ENCODE measurements around the gene PTPRK. TPM values are rescaled to one million over a fixed set of nuclear protein-coding genes. Genes with fewer than 3 reads are reported as not detected.

PTPRK gene
- total RNA-seq, 1 donor from 2014 or later: 124 TPM

GRCh38 chr6:128135325-128135724 is 385.1 kb downstream of the PTPRK start:
- DNase-seq (ENCODE audit: low read depth): no peak

DNA sequence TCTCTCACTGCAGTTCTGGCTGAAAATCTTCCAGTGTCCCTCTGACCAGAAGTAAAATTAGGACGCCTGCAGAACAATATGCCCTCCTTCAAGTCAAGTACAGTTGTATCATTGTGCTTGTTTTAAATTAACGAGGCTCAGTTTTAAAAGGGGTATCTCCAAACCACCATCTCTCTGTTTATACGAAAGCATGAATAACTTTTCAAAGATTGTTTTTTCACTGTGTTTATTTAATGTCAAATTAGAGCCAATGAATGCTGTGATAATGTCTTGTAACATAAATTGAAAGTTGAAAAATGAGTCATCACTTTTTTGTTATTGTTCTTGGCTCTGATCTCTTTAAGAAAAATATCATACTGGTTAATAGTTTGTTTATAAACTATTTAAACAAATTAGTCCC is 388.8 kb downstream of the PTPRK start:
- DNase-seq (ENCODE audit: low read depth): peak; percentile 24

- DNase-seq (ENCODE audit: low read depth): no peak
Observed at GRCh38 chr6:128131036-128131435, 389.4 kb downstream of the PTPRK start.

DNA sequence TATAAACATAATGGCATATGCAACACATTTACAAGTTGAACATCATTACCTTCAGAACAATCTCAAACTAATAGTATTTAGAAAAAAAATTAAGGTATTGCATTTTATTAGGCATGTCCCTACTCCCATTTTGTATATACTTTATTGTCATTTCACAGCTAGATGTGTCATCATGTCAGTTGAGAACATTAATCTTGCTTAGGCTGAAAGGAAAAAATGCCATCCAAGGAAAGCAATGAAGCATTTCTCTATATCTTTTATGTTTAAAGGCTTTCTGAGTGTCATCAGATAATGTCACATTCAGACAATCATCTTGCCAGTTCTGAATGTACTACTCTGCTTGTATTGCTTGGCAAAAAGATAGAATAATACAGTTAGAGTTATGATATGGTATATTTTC is 390.7 kb downstream of the PTPRK start:
- DNase-seq (ENCODE audit: low read depth): no peak

GRCh38 chr6:128127650-128128049 is 392.7 kb downstream of the PTPRK start:
- no peak for DNase-seq (ENCODE audit: low read depth)

DNA sequence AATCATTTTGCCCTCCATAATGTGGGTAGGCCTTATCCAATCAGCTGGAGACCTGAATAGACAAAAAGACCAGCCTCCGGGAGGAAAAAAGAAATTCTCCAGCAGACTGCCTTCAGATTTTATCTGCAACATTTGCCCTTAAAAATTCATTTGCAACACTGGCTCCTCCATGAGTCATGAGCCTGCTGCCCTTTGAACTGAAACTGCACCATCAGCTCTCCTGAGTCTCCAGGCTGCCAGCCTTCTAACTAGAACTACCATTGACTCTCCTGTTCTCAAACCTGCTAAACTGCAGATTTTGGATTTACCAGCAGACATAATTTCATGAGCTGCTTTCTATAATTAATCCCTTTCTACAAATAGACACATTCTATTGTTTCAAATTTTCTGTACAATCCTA is 395.7 kb downstream of the PTPRK start:
- peak; percentile 65 for DNase-seq (ENCODE audit: low read depth)

- no peak for DNase-seq (ENCODE audit: low read depth)
Observed at GRCh38 chr6:128121610-128122009, 398.8 kb downstream of the PTPRK start.

GRCh38 chr6:128121190-128121589 is 399.2 kb downstream of the PTPRK start:
- no peak for DNase-seq (ENCODE audit: low read depth)

GRCh38 chr6:128118401-128118800 is 402.0 kb downstream of the PTPRK start:
- peak; percentile 42 for DNase-seq (ENCODE audit: low read depth)

GRCh38 chr6:128117916-128118315 is 402.5 kb downstream of the PTPRK start:
- DNase-seq (ENCODE audit: low read depth): no peak

GRCh38 chr6:128114164-128114563 is 406.2 kb downstream of the PTPRK start:
- DNase-seq (ENCODE audit: low read depth): no peak

GRCh38 chr6:128112494-128112893 is 407.9 kb downstream of the PTPRK start:
- DNase-seq (ENCODE audit: low read depth): peak; percentile 56

DNA sequence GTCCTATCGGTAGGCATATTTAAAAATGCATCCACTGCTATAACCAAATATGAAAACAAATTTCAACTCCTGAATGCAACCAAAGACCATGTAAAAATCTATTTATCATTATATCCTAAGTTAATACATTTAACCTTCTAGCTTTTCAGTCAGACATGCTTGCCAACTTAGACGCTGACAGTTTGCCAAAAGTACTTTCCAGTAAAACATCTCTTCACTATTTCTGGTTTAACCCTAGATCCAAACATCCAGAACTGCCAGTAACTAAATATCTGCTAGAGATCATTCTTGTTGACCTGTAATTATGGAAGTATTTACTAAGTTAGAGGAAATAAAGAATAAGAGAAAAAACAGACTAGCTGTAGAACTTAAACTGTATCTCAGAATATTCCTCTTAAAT is 409.3 kb downstream of the PTPRK start:
- no peak for DNase-seq (ENCODE audit: low read depth)

DNA sequence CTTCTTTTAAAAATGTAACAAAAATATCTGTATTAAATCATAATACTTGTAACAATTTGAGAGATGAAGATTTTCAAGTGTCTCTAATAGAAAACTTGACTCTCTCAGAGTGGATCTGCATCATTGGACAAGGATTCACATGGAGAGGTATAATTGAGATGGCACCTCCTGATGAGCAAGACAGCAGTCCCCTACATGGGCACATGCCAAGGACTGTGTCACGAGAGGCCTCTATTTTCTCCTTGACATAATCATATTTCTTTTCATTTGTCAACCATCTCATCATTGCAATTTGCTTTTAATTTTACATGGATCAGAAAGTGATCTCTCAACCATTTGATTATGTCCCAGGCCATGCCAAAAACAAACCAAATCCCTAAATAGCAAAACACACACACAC is 412.7 kb downstream of the PTPRK start:
- no peak for DNase-seq (ENCODE audit: low read depth)

DNA sequence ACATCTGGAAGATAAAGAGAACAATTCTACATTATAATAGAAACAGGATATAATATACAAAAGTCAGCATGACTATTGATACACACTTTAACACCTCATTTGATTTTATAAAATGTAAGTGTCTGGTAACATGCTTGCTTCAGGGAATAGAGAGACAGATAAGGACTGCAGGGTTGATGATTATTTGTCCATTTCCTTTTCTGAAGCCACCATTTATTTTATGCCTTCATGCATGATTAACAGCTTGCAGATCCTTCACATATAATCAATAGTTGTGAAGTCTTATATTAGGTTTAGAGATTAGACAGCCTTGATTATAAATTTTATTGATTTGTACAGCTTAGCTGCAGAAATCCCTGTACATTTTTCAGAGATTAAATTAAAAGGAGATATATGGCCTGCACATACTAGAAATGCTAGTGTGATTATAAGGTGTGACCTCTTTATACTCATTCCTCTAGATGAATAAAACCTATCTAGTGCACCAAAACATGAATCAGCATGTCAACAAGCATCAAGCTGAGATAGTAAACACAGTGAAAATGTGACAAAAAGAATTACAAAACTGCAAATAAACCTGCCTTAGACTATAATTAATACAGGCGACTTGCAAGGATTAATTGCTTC is 420.7 kb downstream of the PTPRK start:
- DNase-seq (ENCODE audit: low read depth): no peak

DNA sequence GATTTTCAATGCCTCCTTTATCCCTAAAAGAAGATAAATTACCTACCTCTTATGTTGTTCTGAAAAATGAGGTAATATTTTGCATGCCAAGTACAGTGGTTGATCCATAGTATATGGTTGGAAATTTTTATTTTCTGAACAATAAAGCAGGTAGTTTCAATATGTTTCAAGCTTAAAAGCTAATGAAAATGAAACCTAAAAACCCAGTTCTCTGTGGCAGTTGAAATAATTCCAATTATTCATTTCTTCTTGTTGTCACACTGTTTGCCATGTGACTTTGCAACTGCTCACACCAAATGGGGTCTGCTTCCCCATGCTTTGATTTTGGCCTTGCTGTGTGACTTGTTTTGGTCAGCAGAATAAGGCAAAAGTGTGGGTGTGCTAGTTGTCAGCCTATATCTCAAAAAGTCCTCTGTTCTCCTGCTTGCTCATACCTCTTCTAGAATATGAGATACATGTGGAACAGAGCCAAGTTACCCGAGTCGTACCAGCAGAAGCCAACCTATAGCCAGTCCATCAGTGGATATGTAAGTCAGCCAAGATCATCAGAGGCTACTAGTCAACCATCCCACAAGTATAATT is 422.3 kb downstream of the PTPRK start:
- DNase-seq (ENCODE audit: low read depth): no peak

DNA sequence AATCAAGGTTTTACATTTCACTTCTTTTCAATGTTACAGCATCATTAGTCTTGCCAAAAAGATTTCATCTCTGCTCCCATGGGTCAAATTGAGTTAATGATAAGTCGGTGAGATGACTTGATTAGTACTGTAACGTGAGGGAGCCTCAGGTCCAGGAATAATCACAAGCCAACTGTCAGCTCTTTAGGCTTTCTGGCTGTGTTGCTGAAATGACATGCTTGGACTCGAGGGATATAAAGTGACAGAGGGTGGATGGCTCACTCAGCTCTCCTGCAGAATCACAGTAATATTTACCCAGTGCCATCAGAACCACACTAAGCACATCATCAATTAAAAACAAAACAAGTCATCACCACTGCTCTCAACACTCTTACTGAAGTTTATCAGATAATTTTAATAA is 423.4 kb downstream of the PTPRK start:
- DNase-seq (ENCODE audit: low read depth): no peak

DNA sequence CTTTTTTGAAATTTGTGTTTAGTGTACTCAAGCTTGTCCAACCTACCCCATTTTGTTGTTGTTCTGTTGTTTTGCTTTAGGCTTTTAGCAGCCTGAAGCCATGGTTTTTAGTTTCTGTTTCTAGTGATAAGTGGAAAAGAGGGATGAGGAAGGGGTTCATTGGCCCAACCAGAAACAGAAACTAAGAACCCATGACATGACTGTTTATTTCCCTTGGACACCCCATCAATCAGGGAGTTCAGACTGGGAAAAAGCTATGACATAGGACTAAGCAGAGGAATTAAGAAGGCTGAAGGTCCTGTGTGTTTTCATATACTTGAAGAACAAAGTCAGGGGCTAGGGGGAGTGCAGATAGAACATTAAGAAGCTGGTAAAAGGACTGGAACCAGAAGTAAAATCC is 425.0 kb downstream of the PTPRK start:
- peak; percentile 29 for DNase-seq (ENCODE audit: low read depth)

- DNase-seq (ENCODE audit: low read depth): no peak
Observed at GRCh38 chr6:128079021-128079420, 441.4 kb downstream of the PTPRK start.

DNA sequence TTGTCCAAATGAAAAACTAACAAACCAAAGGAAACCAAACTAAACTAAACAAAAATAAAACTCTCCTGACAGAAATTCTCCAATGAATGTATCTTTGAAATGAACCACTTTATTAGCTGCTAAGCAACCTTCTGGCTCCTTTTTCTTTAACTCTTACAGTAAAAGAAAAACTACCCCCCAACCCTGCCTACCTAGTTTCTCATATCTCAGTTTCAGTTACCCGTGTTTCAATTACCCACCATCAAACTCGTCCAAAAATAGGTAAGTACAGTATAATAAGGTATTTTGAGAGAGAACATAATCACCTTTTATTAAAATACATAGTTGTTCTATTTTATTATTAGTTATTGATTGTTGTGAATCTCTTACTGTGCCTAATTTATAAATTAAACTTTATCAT is 442.1 kb downstream of the PTPRK start:
- DNase-seq (ENCODE audit: low read depth): no peak

DNA sequence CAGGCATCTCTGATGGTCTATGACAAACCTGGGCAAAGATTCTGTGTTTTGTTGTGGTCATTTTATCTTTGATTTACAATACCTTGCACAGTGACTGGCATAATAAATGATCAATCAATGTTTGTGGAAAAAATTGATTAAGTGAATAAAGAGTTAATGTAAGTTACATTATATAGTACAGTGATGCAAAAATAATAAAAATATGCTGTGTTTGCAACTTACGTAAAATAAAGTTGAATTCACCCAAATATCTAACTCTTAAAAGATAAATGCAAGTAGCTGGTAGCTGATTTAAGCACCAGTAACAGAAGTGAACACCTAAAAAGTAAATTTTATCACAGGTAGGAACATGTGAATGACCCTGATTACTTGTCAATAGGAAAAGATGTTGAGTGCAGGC is 443.6 kb downstream of the PTPRK start:
- DNase-seq (ENCODE audit: low read depth): no peak

GRCh38 chr6:128074567-128074966 is 445.8 kb downstream of the PTPRK start:
- no peak for DNase-seq (ENCODE audit: low read depth)

DNA sequence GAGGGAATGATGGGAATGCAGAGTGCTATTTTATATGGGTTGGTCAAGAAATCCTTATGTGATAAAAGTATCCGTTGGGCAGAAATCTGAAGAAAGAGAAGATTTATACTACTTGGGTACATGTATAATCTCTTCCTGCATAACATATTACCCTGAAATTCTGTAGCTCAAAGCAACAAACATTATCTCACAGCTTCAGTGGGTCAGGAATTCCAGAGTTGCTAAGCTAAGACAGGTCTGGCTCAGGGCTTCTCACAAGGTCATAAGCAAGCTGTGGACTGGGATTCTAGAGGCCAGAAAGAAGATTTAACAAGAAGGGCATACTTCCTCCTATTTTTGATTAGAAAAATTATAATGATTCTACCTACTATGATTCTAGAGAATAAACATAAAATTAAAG is 447.0 kb downstream of the PTPRK start:
- DNase-seq (ENCODE audit: low read depth): no peak

GRCh38 chr6:128071212-128071611 is 449.2 kb downstream of the PTPRK start:
- DNase-seq (ENCODE audit: low read depth): no peak

All from renal cortical epithelial cell (primary cell).